Measurements from ENCODE around the gene PIK3CG.
"Not testable (repeated sequence)": the region's sequence is repeated elsewhere in the genome, so short reads cannot be mapped to it uniquely, and the experiment has no call there.

Gene PIK3CG

GRCh38 chr7:106914018-106914607, 49.0 kb downstream of the PIK3CG start:
- Histone ChIP-seq H3K4me3 (ENCODE audit: extremely low read depth, insufficient read depth, low read length, poor library complexity, severe bottlenecking) (no peak overlapping the region), H3K27ac (ENCODE audit: low read depth, low read length, severe bottlenecking) (no peak overlapping the region), H3K4me1 (ENCODE audit: control insufficient read depth, insufficient read depth, low read length, poor library complexity, severe bottlenecking) (no peaks in the 10 kb centered on the region), H3K9me3 (ENCODE audit: control insufficient read depth, low read length) (no peaks in the 10 kb centered on the region), H3K36me3 (ENCODE audit: control insufficient read depth, insufficient read depth, low read length) (no peaks in the 10 kb centered on the region)
- 89 to 100% methylated on average over 3 of the region's 3 CpGs for WGBS, 2 experiments (ENCODE audit: insufficient coverage in 2 of 2)

GRCh38 chr7:106915407-106915806, 50.3 kb downstream of the PIK3CG start:
- no peaks in the 10 kb centered on the region for H3K36me3 ChIP-seq (ENCODE audit: control insufficient read depth, insufficient read depth, low read length)
- 64 to 86% methylated on average over 1 to 2 of the region's 2 CpGs for WGBS, 2 experiments (ENCODE audit: insufficient coverage in 2 of 2)
- no peak overlapping the region for H3K27ac ChIP-seq (ENCODE audit: low read depth, low read length, severe bottlenecking)
- H3K9me3 ChIP-seq (ENCODE audit: control insufficient read depth, low read length): no peaks in the 10 kb centered on the region
- no peaks in the 10 kb centered on the region for H3K4me1 ChIP-seq (ENCODE audit: control insufficient read depth, insufficient read depth, low read length, poor library complexity, severe bottlenecking)
- no peak overlapping the region for H3K4me3 ChIP-seq (ENCODE audit: extremely low read depth, insufficient read depth, low read length, poor library complexity, severe bottlenecking)

GRCh38 chr7:106915873-106916272, 50.8 kb downstream of the PIK3CG start:
- no peaks in the 10 kb centered on the region for H3K36me3 ChIP-seq (ENCODE audit: control insufficient read depth, insufficient read depth, low read length)
- H3K27ac ChIP-seq (ENCODE audit: low read depth, low read length, severe bottlenecking): no peak overlapping the region
- 71 to 92% methylated on average over 1 to 2 of the region's 4 CpGs for WGBS, 2 experiments (ENCODE audit: insufficient coverage in 2 of 2)
- no peaks in the 10 kb centered on the region for H3K9me3 ChIP-seq (ENCODE audit: control insufficient read depth, low read length)
- no peak overlapping the region for H3K4me3 ChIP-seq (ENCODE audit: extremely low read depth, insufficient read depth, low read length, poor library complexity, severe bottlenecking)
- no peaks in the 10 kb centered on the region for H3K4me1 ChIP-seq (ENCODE audit: control insufficient read depth, insufficient read depth, low read length, poor library complexity, severe bottlenecking)

GRCh38 chr7:106916679-106917078, 51.6 kb downstream of the PIK3CG start:
- WGBS, 2 experiments (ENCODE audit: insufficient coverage in 2 of 2): 100% methylated on average over 1 of the region's 1 CpG
- H3K4me1 ChIP-seq (ENCODE audit: control insufficient read depth, insufficient read depth, low read length, poor library complexity, severe bottlenecking): no peaks in the 10 kb centered on the region
- H3K36me3 ChIP-seq (ENCODE audit: control insufficient read depth, insufficient read depth, low read length): no peaks in the 10 kb centered on the region
- H3K27ac ChIP-seq (ENCODE audit: low read depth, low read length, severe bottlenecking): no peak overlapping the region
- no peak overlapping the region for H3K4me3 ChIP-seq (ENCODE audit: extremely low read depth, insufficient read depth, low read length, poor library complexity, severe bottlenecking)
- no peaks in the 10 kb centered on the region for H3K9me3 ChIP-seq (ENCODE audit: control insufficient read depth, low read length)

GRCh38 chr7:106918991-106919390, 53.9 kb downstream of the PIK3CG start:
- Histone ChIP-seq H3K36me3 (ENCODE audit: control insufficient read depth, insufficient read depth, low read length) (no peaks in the 10 kb centered on the region), H3K27ac (ENCODE audit: low read depth, low read length, severe bottlenecking) (no peak overlapping the region), H3K4me3 (ENCODE audit: extremely low read depth, insufficient read depth, low read length, poor library complexity, severe bottlenecking) (no peak overlapping the region), H3K9me3 (ENCODE audit: control insufficient read depth, low read length) (no peaks in the 10 kb centered on the region), H3K4me1 (ENCODE audit: control insufficient read depth, insufficient read depth, low read length, poor library complexity, severe bottlenecking) (no peaks in the 10 kb centered on the region)
- WGBS, 2 experiments (ENCODE audit: insufficient coverage in 2 of 2): 84 to 85% methylated on average over 2 to 3 of the region's 3 CpGs

GRCh38 chr7:106924468-106924867, 59.4 kb downstream of the PIK3CG start:
- not testable (repeated sequence) for H3K36me3 ChIP-seq (ENCODE audit: control insufficient read depth, insufficient read depth, low read length); H3K27ac ChIP-seq (ENCODE audit: low read depth, low read length, severe bottlenecking); H3K9me3 ChIP-seq (ENCODE audit: control insufficient read depth, low read length); H3K4me1 ChIP-seq (ENCODE audit: control insufficient read depth, insufficient read depth, low read length, poor library complexity, severe bottlenecking); H3K4me3 ChIP-seq (ENCODE audit: extremely low read depth, insufficient read depth, low read length, poor library complexity, severe bottlenecking)
- WGBS, 2 experiments (ENCODE audit: insufficient coverage in 2 of 2): no CpG with 5 or more reads among the region's 2 CpGs

GRCh38 chr7:106926892-106927291, 61.8 kb downstream of the PIK3CG start:
- Histone ChIP-seq H3K9me3 (ENCODE audit: control insufficient read depth, low read length) (no peaks in the 10 kb centered on the region), H3K27ac (ENCODE audit: low read depth, low read length, severe bottlenecking) (no peak overlapping the region), H3K4me1 (ENCODE audit: control insufficient read depth, insufficient read depth, low read length, poor library complexity, severe bottlenecking) (no peaks in the 10 kb centered on the region), H3K36me3 (ENCODE audit: control insufficient read depth, insufficient read depth, low read length) (no peaks in the 10 kb centered on the region), H3K4me3 (ENCODE audit: extremely low read depth, insufficient read depth, low read length, poor library complexity, severe bottlenecking) (no peak overlapping the region)
- 67 to 83% methylated on average over 1 to 2 of the region's 4 CpGs for WGBS, 2 experiments (ENCODE audit: insufficient coverage in 2 of 2)

- Histone ChIP-seq H3K27ac (ENCODE audit: low read depth, low read length, severe bottlenecking) (no peak overlapping the region), H3K9me3 (ENCODE audit: control insufficient read depth, low read length) (no peaks in the 10 kb centered on the region), H3K36me3 (ENCODE audit: control insufficient read depth, insufficient read depth, low read length) (no peaks in the 10 kb centered on the region), H3K4me3 (ENCODE audit: extremely low read depth, insufficient read depth, low read length, poor library complexity, severe bottlenecking) (no peak overlapping the region), H3K4me1 (ENCODE audit: control insufficient read depth, insufficient read depth, low read length, poor library complexity, severe bottlenecking) (no peaks in the 10 kb centered on the region)
- 71 to 80% methylated on average over 1 to 2 of the region's 2 CpGs for WGBS, 2 experiments (ENCODE audit: insufficient coverage in 2 of 2)
Measured at GRCh38 chr7:106927536-106927935, 62.5 kb downstream of the PIK3CG start.

- not testable (repeated sequence) for H3K36me3 ChIP-seq (ENCODE audit: control insufficient read depth, insufficient read depth, low read length); H3K27ac ChIP-seq (ENCODE audit: low read depth, low read length, severe bottlenecking); H3K4me1 ChIP-seq (ENCODE audit: control insufficient read depth, insufficient read depth, low read length, poor library complexity, severe bottlenecking); H3K4me3 ChIP-seq (ENCODE audit: extremely low read depth, insufficient read depth, low read length, poor library complexity, severe bottlenecking); H3K9me3 ChIP-seq (ENCODE audit: control insufficient read depth, low read length)
- WGBS, 2 experiments (ENCODE audit: insufficient coverage in 2 of 2): no CpG with 5 or more reads among the region's 2 CpGs
Measured at GRCh38 chr7:106929616-106930015, 64.5 kb downstream of the PIK3CG start.

GRCh38 chr7:106936236-106936635, 71.2 kb downstream of the PIK3CG start:
- no peaks in the 10 kb centered on the region for H3K4me1 ChIP-seq (ENCODE audit: control insufficient read depth, insufficient read depth, low read length, poor library complexity, severe bottlenecking)
- WGBS, 2 experiments (ENCODE audit: insufficient coverage in 2 of 2): 96 to 100% methylated on average over 1 to 4 of the region's 6 CpGs
- H3K27ac ChIP-seq (ENCODE audit: low read depth, low read length, severe bottlenecking): no peak overlapping the region
- H3K4me3 ChIP-seq (ENCODE audit: extremely low read depth, insufficient read depth, low read length, poor library complexity, severe bottlenecking): no peak overlapping the region
- no peaks in the 10 kb centered on the region for H3K36me3 ChIP-seq (ENCODE audit: control insufficient read depth, insufficient read depth, low read length)
- no peaks in the 10 kb centered on the region for H3K9me3 ChIP-seq (ENCODE audit: control insufficient read depth, low read length)

GRCh38 chr7:106938122-106938521, 73.0 kb downstream of the PIK3CG start:
- WGBS, 2 experiments (ENCODE audit: insufficient coverage in 2 of 2): 73% methylated on average over 3 of the region's 7 CpGs; no CpG with 5 or more reads in 1 of the 2 experiments
- not testable (repeated sequence) for H3K4me3 ChIP-seq (ENCODE audit: extremely low read depth, insufficient read depth, low read length, poor library complexity, severe bottlenecking); H3K4me1 ChIP-seq (ENCODE audit: control insufficient read depth, insufficient read depth, low read length, poor library complexity, severe bottlenecking); H3K27ac ChIP-seq (ENCODE audit: low read depth, low read length, severe bottlenecking); H3K9me3 ChIP-seq (ENCODE audit: control insufficient read depth, low read length); H3K36me3 ChIP-seq (ENCODE audit: control insufficient read depth, insufficient read depth, low read length)
